ENCODE measurements around the gene NR1I3.

The NR1I3 gene

GRCh38 chr1:161195171-161195570 lies 42.8 kb downstream of the NR1I3 start:
- DNase-seq (ENCODE audit: low spot score), result no peak

GRCh38 chr1:161193561-161194235 lies 44.3 kb downstream of the NR1I3 start:
- DNase-seq (ENCODE audit: low spot score), result no peak

GRCh38 chr1:161192476-161193465 lies 45.2 kb downstream of the NR1I3 start:
- DNase-seq (ENCODE audit: low spot score), result peak; percentile 84

GRCh38 chr1:161191971-161192370 lies 46.0 kb downstream of the NR1I3 start:
- no peak for DNase-seq (ENCODE audit: low spot score)

GRCh38 chr1:161190962-161191521 lies 47.0 kb downstream of the NR1I3 start:
- no peak for DNase-seq (ENCODE audit: low spot score)

- no peak for DNase-seq (ENCODE audit: low spot score)
Observed at GRCh38 chr1:161189036-161189435, 49.0 kb downstream of the NR1I3 start.

GRCh38 chr1:161188381-161188780 lies 49.6 kb downstream of the NR1I3 start:
- no peak for DNase-seq (ENCODE audit: low spot score)

- no peak for DNase-seq (ENCODE audit: low spot score)
Observed at GRCh38 chr1:161187311-161187710, 50.7 kb downstream of the NR1I3 start.

GRCh38 chr1:161185732-161186311 lies 52.2 kb downstream of the NR1I3 start:
- DNase-seq (ENCODE audit: low spot score), result no peak

- no peak for DNase-seq (ENCODE audit: low spot score)
Observed at GRCh38 chr1:161185282-161185682, 52.7 kb downstream of the NR1I3 start.

- peak; percentile 57 for DNase-seq (ENCODE audit: low spot score)
Observed at GRCh38 chr1:161182214-161182613, 55.8 kb downstream of the NR1I3 start.

GRCh38 chr1:161180639-161181038 lies 57.4 kb downstream of the NR1I3 start:
- no peak for DNase-seq (ENCODE audit: low spot score)

- DNase-seq (ENCODE audit: low spot score), result no peak
Observed at GRCh38 chr1:161179698-161180097, 58.3 kb downstream of the NR1I3 start.
